SK-N-SH treated with all-trans-retinoic acid at 6 μM for 48 hours (cell line): ENCODE results near the gene ETV4.
A peak's percentile ranks its signal among the peaks of the same experiment; 100 is the strongest.
"Not testable (repeated sequence)": the region's sequence is repeated elsewhere in the genome, so short reads cannot be mapped to it uniquely, and the experiment has no call there.

Source experiments
- ATAC-seq: fragments of 200-7000 bp; cut with Tn5 transposase; 3 replicates; pipeline ENCODE4 v1.9.1; 2020; ENCODE audit warnings: mild to moderate bottlenecking, moderate library complexity
- ARNTL ChIP-seq: fragments of 450-650 bp; formaldehyde crosslinking; IDR thresholded peaks from 2 replicates; pipeline ENCODE4 v1.5.0; 2020; ENCODE audit warnings: low read depth, mild to moderate bottlenecking, moderate library complexity, borderline replicate concordance
- BACH2 ChIP-seq: fragments of 250-450 bp; sonication (Bioruptor Pico); IDR thresholded peaks from 2 replicates; pipeline ENCODE4 v1.9.0; 2021; ENCODE audit warnings: mild to moderate bottlenecking, borderline replicate concordance
- CREB5 ChIP-seq: fragments of 250-450 bp; sonication (Bioruptor Pico); IDR thresholded peaks from 2 replicates; pipeline ENCODE4 v1.5.1; 2020; ENCODE audit warnings: low read depth, mild to moderate bottlenecking, moderate library complexity
- CSDC2 ChIP-seq: fragments of 250-450 bp; sonication (Bioruptor Pico); IDR thresholded peaks from 2 replicates; pipeline ENCODE4 v1.5.0; 2020; ENCODE audit warnings: mild to moderate bottlenecking, moderate library complexity
- ESRRG ChIP-seq: fragments of 250-450 bp; sonication (Bioruptor Pico); IDR thresholded peaks from 2 replicates; pipeline ENCODE4 v1.6.1; 2021; ENCODE audit warnings: mild to moderate bottlenecking
- ISL1 ChIP-seq: fragments of 250-450 bp; sonication (Bioruptor Pico); IDR thresholded peaks from 2 replicates; pipeline ENCODE4 v2.1.2; 2022; ENCODE audit warnings: mild to moderate bottlenecking, moderate library complexity
- OSR1 ChIP-seq: fragments of 250-450 bp; sonication (Bioruptor Pico); IDR thresholded peaks from 2 replicates; pipeline ENCODE4 v1.8.0; 2022; ENCODE audit warnings: moderate library complexity, mild to moderate bottlenecking, inconsistent platforms
- POU6F1 ChIP-seq: fragments of 250-450 bp; sonication (Bioruptor Pico); IDR thresholded peaks from 2 replicates; pipeline ENCODE4 v1.8.0; 2021; ENCODE audit warnings: low read depth, mild to moderate bottlenecking, moderate library complexity, borderline replicate concordance
- PPARA ChIP-seq: fragments of 250-450 bp; sonication (Bioruptor Pico); IDR thresholded peaks from 2 replicates; pipeline ENCODE4 v1.5.0; 2020; ENCODE audit warnings: mild to moderate bottlenecking, borderline replicate concordance
- RARB ChIP-seq: fragments of 250-450 bp; sonication (Bioruptor Pico); IDR thresholded peaks from 2 replicates; pipeline ENCODE4 v1.8.0; 2021; ENCODE audit warnings: mild to moderate bottlenecking, moderate library complexity
- SNAI2 ChIP-seq: fragments of 250-450 bp; sonication (Bioruptor Pico); IDR thresholded peaks from 2 replicates; pipeline ENCODE4 v1.5.0; 2020; ENCODE audit warnings: mild to moderate bottlenecking, moderate library complexity
- TCF4 ChIP-seq: fragments of 250-450 bp; sonication (Bioruptor Pico); IDR thresholded peaks from 2 replicates; pipeline ENCODE4 v1.8.0; 2021; ENCODE audit warnings: mild to moderate bottlenecking, moderate library complexity, borderline replicate concordance
- TOX ChIP-seq: fragments of 250-450 bp; sonication (Bioruptor Pico); IDR thresholded peaks from 2 replicates; pipeline ENCODE4 v1.8.0; 2021; ENCODE audit warnings: mild to moderate bottlenecking, moderate library complexity, borderline replicate concordance
- TSHZ2 ChIP-seq: fragments of 250-450 bp; sonication (Bioruptor Pico); IDR thresholded peaks from 2 replicates; pipeline ENCODE4 v1.5.0; 2020; ENCODE audit warnings: mild to moderate bottlenecking, moderate library complexity
- ZC3H10 ChIP-seq: fragments of 250-450 bp; sonication (Bioruptor Pico); IDR thresholded peaks from 2 replicates; pipeline ENCODE4 v1.5.1; 2021; ENCODE audit warnings: mild to moderate bottlenecking, moderate library complexity
- ZFP3 ChIP-seq: fragments of 250-450 bp; sonication (Bioruptor Pico); IDR thresholded peaks from 2 replicates; pipeline ENCODE4 v1.5.0; 2020; ENCODE audit warnings: mild to moderate bottlenecking, moderate library complexity
- ZFP30 ChIP-seq: fragments of 450-650 bp; formaldehyde crosslinking; IDR thresholded peaks from 2 replicates; pipeline ENCODE4 v1.5.0; 2022; ENCODE audit warnings: mild to moderate bottlenecking, moderate library complexity
- ZNF565 ChIP-seq: fragments of 450-650 bp; formaldehyde crosslinking; conservative IDR thresholded peaks from 2 replicates; pipeline ENCODE4 v1.5.0; 2020; ENCODE audit warnings: low read depth, mild to moderate bottlenecking, moderate library complexity
- ZNF70 ChIP-seq: fragments of 450-650 bp; formaldehyde crosslinking; IDR thresholded peaks from 2 replicates; pipeline ENCODE4 v1.5.0; 2020; ENCODE audit warnings: mild to moderate bottlenecking, moderate library complexity
- ZNF8 ChIP-seq: fragments of 450-650 bp; formaldehyde crosslinking; IDR thresholded peaks from 2 replicates; pipeline ENCODE4 v1.5.0; 2020; ENCODE audit warnings: mild to moderate bottlenecking, moderate library complexity
- TF ChIP-seq, protein P1 (sequence below): fragments of 250-450 bp; sonication (Bioruptor Pico); IDR thresholded peaks from 2 replicates; pipeline ENCODE4 v1.5.1; 2021; ENCODE audit warnings: mild to moderate bottlenecking, moderate library complexity

The ETV4 gene

DNA sequence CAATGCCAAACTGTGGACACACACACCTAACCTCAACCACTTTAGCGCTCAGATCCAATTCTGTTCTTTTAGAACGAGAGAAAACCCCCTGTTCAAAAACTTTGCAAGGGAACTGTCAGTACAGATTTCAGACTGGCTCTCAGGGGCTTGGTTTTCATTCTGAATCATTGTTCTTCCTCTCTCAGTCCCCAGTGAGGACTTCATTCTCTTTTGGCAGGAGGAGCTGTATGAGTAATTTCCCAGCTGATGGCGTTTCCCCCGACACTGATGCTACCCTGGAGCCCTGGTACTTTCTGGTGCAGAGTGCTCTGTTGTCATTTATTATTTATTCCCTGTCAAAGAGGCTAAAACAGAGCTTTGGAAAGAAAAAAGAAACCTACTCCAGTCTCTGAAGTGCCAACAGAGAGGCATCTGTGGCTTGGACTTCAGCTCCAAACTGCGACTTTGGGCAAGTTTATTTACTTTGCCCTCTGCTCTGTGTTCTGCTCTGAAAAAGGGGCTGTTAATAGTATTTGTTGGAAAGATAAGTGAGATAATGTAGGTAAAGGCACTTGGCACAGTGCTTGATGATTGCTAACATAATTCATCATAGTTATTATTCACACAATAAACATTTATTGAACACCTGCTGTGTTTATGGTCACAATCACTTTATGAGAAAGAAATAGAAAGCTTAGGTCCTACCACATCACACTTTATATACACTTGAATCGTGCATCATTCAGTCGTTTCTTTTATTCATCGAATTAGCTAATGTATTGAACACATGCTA, 28.3 kb downstream of the ETV4 start:
- TF ChIP-seq SNAI2 (CRISPR knock-in tag) = no peak
- TF ChIP-seq TCF4 (CRISPR knock-in tag) = no peak
- TF ChIP-seq PPARA (CRISPR knock-in tag) = no peak
- no peak for TF ChIP-seq ZNF8 (CRISPR knock-in tag)
- TF ChIP-seq, all 23 proteins: peak for 0
- ATAC-seq = peak; percentile 79

- peak; percentile 45 for ATAC-seq
- no peak for TF ChIP-seq SNAI2 (CRISPR knock-in tag)
- TF ChIP-seq OSR1 (CRISPR knock-in tag) = no peak
- TF ChIP-seq CREB5 (CRISPR knock-in tag) = no peak
- TF ChIP-seq, protein P1, sequence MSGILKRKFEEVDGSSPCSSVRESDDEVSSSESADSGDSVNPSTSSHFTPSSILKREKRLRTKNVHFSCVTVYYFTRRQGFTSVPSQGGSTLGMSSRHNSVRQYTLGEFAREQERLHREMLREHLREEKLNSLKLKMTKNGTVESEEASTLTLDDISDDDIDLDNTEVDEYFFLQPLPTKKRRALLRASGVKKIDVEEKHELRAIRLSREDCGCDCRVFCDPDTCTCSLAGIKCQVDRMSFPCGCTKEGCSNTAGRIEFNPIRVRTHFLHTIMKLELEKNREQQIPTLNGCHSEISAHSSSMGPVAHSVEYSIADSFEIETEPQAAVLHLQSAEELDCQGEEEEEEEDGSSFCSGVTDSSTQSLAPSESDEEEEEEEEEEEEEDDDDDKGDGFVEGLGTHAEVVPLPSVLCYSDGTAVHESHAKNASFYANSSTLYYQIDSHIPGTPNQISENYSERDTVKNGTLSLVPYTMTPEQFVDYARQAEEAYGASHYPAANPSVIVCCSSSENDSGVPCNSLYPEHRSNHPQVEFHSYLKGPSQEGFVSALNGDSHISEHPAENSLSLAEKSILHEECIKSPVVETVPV (CRISPR knock-in tag) = no peak
- no peak for TF ChIP-seq ZFP3 (CRISPR knock-in tag)
- no peak for TF ChIP-seq ZC3H10 (CRISPR knock-in tag)
- no peak for TF ChIP-seq ESRRG
- TF ChIP-seq ZNF8 (CRISPR knock-in tag) = no peak
- no peak for TF ChIP-seq ZFP30 (CRISPR knock-in tag)
- TF ChIP-seq TSHZ2 (CRISPR knock-in tag) = no peak
- no peak for TF ChIP-seq CSDC2 (CRISPR knock-in tag)
- no peak for TF ChIP-seq ZNF70 (CRISPR knock-in tag)
- TF ChIP-seq PPARA (CRISPR knock-in tag) = no peak
Observed at GRCh38 chr17:43517161-43517560, 29.0 kb downstream of the ETV4 start.

- TF ChIP-seq ARNTL = no peak
- peak; percentile 21; the same call in 2 of the 3 replicates for ATAC-seq
Observed at GRCh38 chr17:43515656-43516055, 30.5 kb downstream of the ETV4 start.

DNA sequence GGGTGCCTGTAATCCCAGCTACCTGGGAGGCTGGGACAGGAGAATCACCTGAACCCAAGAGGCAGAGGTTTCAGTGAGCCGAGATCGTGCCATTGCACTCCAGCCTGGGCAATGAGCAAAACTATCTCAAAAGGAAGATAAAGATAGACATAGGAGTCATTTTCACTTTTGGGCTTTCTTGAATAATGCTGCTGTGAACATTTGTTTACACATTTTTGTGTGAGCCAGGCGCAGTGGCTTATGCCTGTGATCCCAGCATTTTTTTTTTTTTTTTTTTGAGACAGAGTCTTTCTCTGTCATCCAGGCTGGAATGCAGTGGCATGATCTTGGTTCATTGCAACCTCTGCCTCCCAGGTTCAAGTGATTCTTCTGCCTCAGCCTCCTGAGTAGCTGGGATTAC, 34.9 kb downstream of the ETV4 start:
- ATAC-seq = not testable (repeated sequence)

DNA sequence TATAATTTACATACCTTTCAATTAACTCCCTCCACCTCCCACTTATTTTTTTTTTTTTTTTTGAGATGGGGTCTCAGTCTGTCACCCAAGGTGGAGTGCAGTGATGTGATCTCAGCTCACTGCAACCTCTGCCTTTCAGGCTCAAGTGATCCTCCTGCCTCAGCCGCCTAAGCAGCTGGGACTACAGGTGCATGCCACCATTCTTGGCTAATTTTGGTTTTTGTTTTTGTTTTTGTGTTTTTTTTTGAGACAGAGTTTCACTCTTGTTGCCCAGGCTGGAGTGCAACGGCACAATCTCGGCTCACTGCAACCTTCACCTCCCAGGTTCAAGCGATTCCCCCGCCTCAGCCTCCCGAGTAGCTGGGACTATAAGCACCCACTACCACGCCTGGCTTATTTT, 36.7 kb downstream of the ETV4 start:
- not testable (repeated sequence) for ATAC-seq

GRCh38 chr17:43490621-43491020, 55.5 kb downstream of the ETV4 start:
- ATAC-seq = no peak
- TF ChIP-seq ZFP3 (CRISPR knock-in tag) (no peak), POU6F1 (CRISPR knock-in tag) (no peak), ARNTL (no peak), ZFP30 (CRISPR knock-in tag) (no peak), OSR1 (CRISPR knock-in tag) (no peak), TCF4 (CRISPR knock-in tag) (no peak), BACH2 (no peak), ZNF565 (CRISPR knock-in tag) (no peak), ESRRG (no peak), ISL1 (CRISPR knock-in tag) (no peak), PPARA (CRISPR knock-in tag) (no peak), RARB (CRISPR knock-in tag) (no peak), TOX (CRISPR knock-in tag) (no peak), ZNF70 (CRISPR knock-in tag) (no peak), SNAI2 (CRISPR knock-in tag) (no peak), CSDC2 (CRISPR knock-in tag) (no peak), CREB5 (CRISPR knock-in tag) (no peak)
- TF ChIP-seq, protein P1 (CRISPR knock-in tag) = no peak
- TF ChIP-seq, all 23 proteins: peak for 0
